Keratinocyte (primary cell): ENCODE measurements around the gene DCHS2. TPM values are rescaled to one million over a fixed set of nuclear protein-coding genes. Genes with fewer than 3 reads are reported as not detected.

ENCODE experiments used
- DNase-seq: peaks from one replicate; pipeline ENCODE4 v3.0.0-alpha.2; 2011; ENCODE audit warnings: low read depth, missing footprints, low spot score
- FAIRE-seq: peaks from 2 replicates; lab custom pipeline; 2011; peaks lifted over from hg19 to GRCh38; lab: Jason Lieb, UNC
- H2AFZ ChIP-seq: 2 replicates; pipeline ENCODE4 v1.6.0; 2012; ENCODE audit warnings: low read length, control low read depth, inconsistent platforms; ENCODE audit not compliant: control insufficient read depth
- H3K27ac ChIP-seq: 2 replicates; pipeline ENCODE4 v1.5.1; 2011; ENCODE audit warnings: low read length; ENCODE audit not compliant: control insufficient read depth, insufficient read depth
- H3K27me3 ChIP-seq: 3 replicates; pipeline ENCODE4 v1.6.0; 2011; ENCODE audit warnings: low read length; ENCODE audit not compliant: control insufficient read depth, insufficient read depth; ENCODE audit errors: extremely low read depth
- H3K36me3 ChIP-seq, 2 experiments: 2 replicates in 1 of 2; 3 replicates in 1 of 2; pipeline ENCODE4 v1.5.1; 2011; ENCODE audit warnings: low read length in 2 of 2, mild to moderate bottlenecking in 1 of 2; ENCODE audit not compliant: control insufficient read depth in 2 of 2, insufficient read depth in 2 of 2; ENCODE audit errors: extremely low read depth in 1 of 2
- H3K4me1 ChIP-seq: 3 replicates; pipeline ENCODE4 v1.5.1; 2011; ENCODE audit warnings: low read length; ENCODE audit not compliant: control insufficient read depth, insufficient read depth; ENCODE audit errors: extremely low read depth
- H3K4me2 ChIP-seq: 3 replicates; pipeline ENCODE4 v1.6.0; 2011; ENCODE audit warnings: low read depth, low read length; ENCODE audit not compliant: control insufficient read depth, insufficient read depth; ENCODE audit errors: extremely low read depth
- H3K4me3 ChIP-seq, 3 experiments: fragments of 200-600 bp in 1 of 3; sonication (generic) in 1 of 3; 2 replicates in 2 of 3; 3 replicates in 1 of 3; pipeline ENCODE4 v1.5.1; 2011 to 2016; ENCODE audit warnings: low read length in 3 of 3, mild to moderate bottlenecking in 3 of 3, control low read depth in 2 of 3, inconsistent platforms in 1 of 3, low read depth in 1 of 3, mixed read lengths in 1 of 3, mixed run types in 1 of 3, moderate library complexity in 1 of 3; ENCODE audit not compliant: control insufficient read depth in 2 of 3, insufficient read depth in 2 of 3; ENCODE audit errors: extremely low read depth in 1 of 3
- H3K79me2 ChIP-seq: 2 replicates; pipeline ENCODE4 v1.6.0; 2012; ENCODE audit warnings: low read length; ENCODE audit not compliant: control insufficient read depth, insufficient read depth
- H3K9ac ChIP-seq: 3 replicates; pipeline ENCODE4 v1.6.0; 2011; ENCODE audit warnings: low read length; ENCODE audit not compliant: control insufficient read depth, insufficient read depth; ENCODE audit errors: extremely low read depth
- H3K9me1 ChIP-seq: 3 replicates; pipeline ENCODE4 v1.6.0; 2011; ENCODE audit warnings: low read length; ENCODE audit not compliant: control insufficient read depth, insufficient read depth; ENCODE audit errors: extremely low read depth
- H3K9me3 ChIP-seq: 2 replicates; pipeline ENCODE4 v1.5.1; 2012; ENCODE audit warnings: low read depth, low read length; ENCODE audit not compliant: control insufficient read depth
- H4K20me1 ChIP-seq: 3 replicates; pipeline ENCODE4 v1.6.0; 2011; ENCODE audit warnings: low read length; ENCODE audit not compliant: control insufficient read depth, insufficient read depth; ENCODE audit errors: extremely low read depth
- EZH2 ChIP-seq: IDR thresholded peaks from one replicate; pipeline ENCODE4 v1.6.1; 2012; ENCODE audit warnings: inconsistent platforms, mild to moderate bottlenecking, low read length, moderate library complexity
- dilution Hi-C: fragments of 300-500 bp; cut with MboI; formaldehyde crosslinking; loops from one replicate; pipeline ENCODE4 v1.7.0; 2020; ENCODE audit warnings: low sequenced_read_pairs; ENCODE audit not compliant: extremely low pct_ligation_motif_present
- polyA plus RNA-seq, 5 experiments: library from polyadenylated mRNA; depleted of rRNA in 3 of 5; stranded (reverse) in 3 of 5; stranded (forward) in 1 of 5; unstranded in 1 of 5; fragments of >200 nt; gene quantifications; 1 replicate in 1 of 5; 2 replicates in 3 of 5; 3 replicates in 1 of 5; pipeline versions ENCODE4 v1.2.1 to v1.2.3, GENCODE V29; 2011 to 2012; ENCODE audit warnings: missing spikeins in 2 of 5, low read depth in 1 of 5, low replicate concordance in 1 of 5
- TF ChIP-seq, protein P1 (sequence below), 3 experiments: IDR thresholded peaks in 1 of 3; conservative IDR thresholded peaks in 1 of 3; optimal IDR thresholded peaks in 1 of 3; 2 replicates in 2 of 3; 3 replicates in 1 of 3; pipeline versions ENCODE3 to v1.5.1; 2011; ENCODE audit warnings: low read length in 3 of 3, mild to moderate bottlenecking in 3 of 3, moderate library complexity in 2 of 3, control low read depth in 1 of 3, inconsistent platforms in 1 of 3; ENCODE audit not compliant: insufficient read depth in 2 of 3; ENCODE audit errors: extremely low read depth in 1 of 3

DCHS2 gene
- polyA plus RNA-seq, 1 donor (not counting 4 experiments of a cell fraction or from before 2014, with no cell fraction given) = 0.01 TPM

- no peaks in the 10 kb centered on the region for H3K27me3 ChIP-seq
Measured at GRCh38 chr4:154308207-154308606, 183.4 kb downstream of the DCHS2 start.

GRCh38 chr4:154307451-154307850 lies 184.1 kb downstream of the DCHS2 start:
- FAIRE-seq = no peak

More at GRCh38 chr4:154308207-154308606, 183.4 kb downstream of the DCHS2 start:
- no peak for DNase-seq
- Histone ChIP-seq H3K9ac (no peak overlapping the region), H3K4me3 (no peak overlapping the region), H3K9me1 (no peaks in the 10 kb centered on the region), H2AFZ (no peak overlapping the region), H4K20me1 (no peaks in the 10 kb centered on the region), H3K9me3 (no peaks in the 10 kb centered on the region), H3K4me1 (no peaks in the 10 kb centered on the region), H3K27ac (no peak overlapping the region), H3K4me2 (no peak overlapping the region), H3K79me2 (no peaks in the 10 kb centered on the region), H3K36me3 (no peaks in the 10 kb centered on the region)
- dilution Hi-C loops = no loop called here
- FAIRE-seq = no peak
- TF ChIP-seq EZH2 = no peak
- TF ChIP-seq, protein P1, sequence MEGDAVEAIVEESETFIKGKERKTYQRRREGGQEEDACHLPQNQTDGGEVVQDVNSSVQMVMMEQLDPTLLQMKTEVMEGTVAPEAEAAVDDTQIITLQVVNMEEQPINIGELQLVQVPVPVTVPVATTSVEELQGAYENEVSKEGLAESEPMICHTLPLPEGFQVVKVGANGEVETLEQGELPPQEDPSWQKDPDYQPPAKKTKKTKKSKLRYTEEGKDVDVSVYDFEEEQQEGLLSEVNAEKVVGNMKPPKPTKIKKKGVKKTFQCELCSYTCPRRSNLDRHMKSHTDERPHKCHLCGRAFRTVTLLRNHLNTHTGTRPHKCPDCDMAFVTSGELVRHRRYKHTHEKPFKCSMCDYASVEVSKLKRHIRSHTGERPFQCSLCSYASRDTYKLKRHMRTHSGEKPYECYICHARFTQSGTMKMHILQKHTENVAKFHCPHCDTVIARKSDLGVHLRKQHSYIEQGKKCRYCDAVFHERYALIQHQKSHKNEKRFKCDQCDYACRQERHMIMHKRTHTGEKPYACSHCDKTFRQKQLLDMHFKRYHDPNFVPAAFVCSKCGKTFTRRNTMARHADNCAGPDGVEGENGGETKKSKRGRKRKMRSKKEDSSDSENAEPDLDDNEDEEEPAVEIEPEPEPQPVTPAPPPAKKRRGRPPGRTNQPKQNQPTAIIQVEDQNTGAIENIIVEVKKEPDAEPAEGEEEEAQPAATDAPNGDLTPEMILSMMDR (optimal IDR thresholded peaks at IDR 0.05 in 1 of 3, IDR thresholded peaks at IDR 0.05 in 1 of 3, conservative IDR thresholded peaks at IDR 0.05 in 1 of 3; ENCODE audit: extremely low read depth in 1 of 3, insufficient read depth in 2 of 3, low read length in 3 of 3) = no peak

More at GRCh38 chr4:154307451-154307850, 184.1 kb downstream of the DCHS2 start:
- H3K36me3 ChIP-seq = no peaks in the 10 kb centered on the region
- no peaks in the 10 kb centered on the region for H3K9me3 ChIP-seq
- dilution Hi-C loops = no loop called here
- DNase-seq = no peak
- H2AFZ ChIP-seq = no peak overlapping the region
- no peak overlapping the region for H3K9ac ChIP-seq
- H4K20me1 ChIP-seq = no peaks in the 10 kb centered on the region
- no peak overlapping the region for H3K4me3 ChIP-seq
- TF ChIP-seq EZH2 = no peak
- TF ChIP-seq, protein P1 (optimal IDR thresholded peaks at IDR 0.05 in 1 of 3, IDR thresholded peaks at IDR 0.05 in 1 of 3, conservative IDR thresholded peaks at IDR 0.05 in 1 of 3; ENCODE audit: extremely low read depth in 1 of 3, insufficient read depth in 2 of 3, low read length in 3 of 3) = no peak
- H3K27me3 ChIP-seq = no peaks in the 10 kb centered on the region
- no peaks in the 10 kb centered on the region for H3K9me1 ChIP-seq
- no peaks in the 10 kb centered on the region for H3K79me2 ChIP-seq
- no peaks in the 10 kb centered on the region for H3K4me1 ChIP-seq
- H3K4me2 ChIP-seq = no peak overlapping the region
- H3K27ac ChIP-seq = no peak overlapping the region
